ENCODE measurements around the gene NINL. TPM values are rescaled to one million over a fixed set of nuclear protein-coding genes. Genes with fewer than 3 reads are reported as not detected.
"Not testable (repeated sequence)": the region's sequence is repeated elsewhere in the genome, so short reads cannot be mapped to it uniquely, and the experiment has no call there.

NINL gene
- total and polyA plus RNA-seq, 4 experiments from 2014 or later = 0.36 to 4.0 (median 3.4) TPM; not detected in 1

DNA sequence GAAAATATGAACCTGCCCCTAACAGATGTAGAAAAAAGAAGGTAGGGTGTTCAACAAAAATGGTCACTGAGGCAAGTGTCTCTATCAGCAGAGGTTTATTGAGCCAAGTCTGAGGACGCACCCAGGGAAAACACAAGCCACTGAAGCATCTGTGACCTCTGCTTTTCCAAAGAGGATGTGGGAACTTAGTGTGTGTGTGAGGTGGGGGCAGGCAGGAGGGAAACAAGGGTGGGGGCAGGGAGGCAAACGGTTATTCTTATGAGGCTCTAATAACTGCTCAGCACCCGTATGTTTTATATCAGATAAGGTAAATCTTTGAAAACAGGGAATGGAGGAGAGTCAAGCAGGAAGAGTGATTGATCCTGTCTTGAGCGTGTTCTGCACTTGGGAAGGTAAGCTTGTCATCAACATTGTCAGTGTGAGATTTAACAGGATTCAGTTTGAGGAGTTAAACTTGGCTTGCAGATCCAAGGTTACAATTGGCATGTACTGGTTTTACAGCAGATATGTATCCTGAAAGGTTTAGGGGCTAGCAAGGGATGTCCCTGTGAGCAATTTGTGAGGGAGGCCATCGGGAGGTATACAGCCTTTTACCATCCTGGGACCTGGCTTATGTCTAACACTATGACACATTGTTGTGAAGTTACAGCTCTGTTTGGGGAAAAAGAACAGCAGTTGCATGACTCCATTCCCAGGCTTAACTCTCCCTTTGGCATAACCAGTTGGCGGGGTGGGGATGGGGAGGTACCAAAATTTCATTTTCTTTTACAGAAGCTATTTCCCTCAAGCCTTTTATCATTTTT is 33.7 kb downstream of the NINL start:
- CTCF ChIA-PET (ENCODE audit: partially characterized antibody) = no interaction called here
- Mint-ChIP-seq H3K4me3 (no peak overlapping the region), H3K9me3 (no peaks in the 10 kb centered on the region), H3K36me3 (no peaks in the 10 kb centered on the region), H3K27me3 (peaks cover 0 to 2% of the 10 kb centered on the region in 2 donors), H3K4me1 (no peaks in the 10 kb centered on the region), H3K27ac (no peak overlapping the region)
- H3K27me3 ChIP-seq (ENCODE audit: insufficient read depth, low read length) = no peaks in the 10 kb centered on the region
- intact Hi-C loops (cut with micrococcal nuclease) = no loop called here
- H3K36me3 ChIP-seq (ENCODE audit: insufficient read depth, low read length) = no peaks in the 10 kb centered on the region
- DNase-seq = no peak
- H3K9me3 ChIP-seq (ENCODE audit: control insufficient read depth in 1 of 2, low read length in 2 of 2) = no peaks in the 10 kb centered on the region
- POLR2A ChIA-PET (ENCODE audit: partially characterized antibody) = no interaction called here
- no peak overlapping the region for H3K4me3 ChIP-seq (ENCODE audit: low read length in 2 of 2)
- H3K4me1 ChIP-seq (ENCODE audit: insufficient read depth, low read length) = no peaks in the 10 kb centered on the region
- H3K27ac ChIP-seq (ENCODE audit: low read depth, low read length) = no peak overlapping the region

DNA sequence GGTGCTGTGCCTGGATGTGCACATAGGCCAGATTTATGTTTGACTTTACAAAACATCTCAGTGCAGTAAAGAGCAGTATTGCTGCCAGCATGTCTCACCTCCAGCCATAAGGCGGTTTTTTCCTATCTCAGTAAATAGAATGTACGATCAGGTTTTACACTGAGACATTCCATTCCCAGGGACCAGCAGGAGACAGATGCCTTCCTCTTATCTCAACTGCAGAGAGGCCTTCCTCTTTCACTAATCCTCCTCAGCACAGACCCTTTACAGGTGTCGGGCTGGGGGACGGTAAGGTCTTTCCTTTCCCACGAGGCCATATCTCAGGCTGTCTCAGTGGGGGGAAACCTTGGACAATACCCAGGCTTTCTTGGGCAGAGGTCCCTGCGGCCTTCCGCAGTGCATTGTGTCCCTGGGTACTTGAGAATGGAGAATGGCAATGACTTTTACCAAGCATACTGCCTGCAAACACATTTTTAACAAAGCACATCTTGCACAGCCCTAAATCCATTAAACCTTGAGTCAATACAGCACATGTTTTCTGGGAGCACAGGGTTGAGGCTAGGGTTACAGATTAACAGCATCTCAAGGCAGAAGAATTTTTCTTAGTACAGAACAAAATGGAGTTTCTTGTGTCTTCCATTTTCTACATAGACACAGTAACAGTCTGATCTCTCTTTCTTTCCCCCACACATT is 34.5 kb downstream of the NINL start:
- H3K27me3 ChIP-seq (ENCODE audit: insufficient read depth, low read length); POLR2A ChIA-PET (ENCODE audit: partially characterized antibody); H3K4me3 Mint-ChIP-seq; H3K4me3 ChIP-seq (ENCODE audit: low read length in 2 of 2); CTCF ChIA-PET (ENCODE audit: partially characterized antibody); H3K4me1 Mint-ChIP-seq; H3K4me1 ChIP-seq (ENCODE audit: insufficient read depth, low read length); H3K27ac ChIP-seq (ENCODE audit: low read depth, low read length); H3K27ac Mint-ChIP-seq; H3K36me3 Mint-ChIP-seq; intact Hi-C loops (cut with micrococcal nuclease); H3K9me3 ChIP-seq (ENCODE audit: control insufficient read depth in 1 of 2, low read length in 2 of 2); DNase-seq; H3K36me3 ChIP-seq (ENCODE audit: insufficient read depth, low read length); H3K27me3 Mint-ChIP-seq; H3K9me3 Mint-ChIP-seq: not testable (repeated sequence)

DNA sequence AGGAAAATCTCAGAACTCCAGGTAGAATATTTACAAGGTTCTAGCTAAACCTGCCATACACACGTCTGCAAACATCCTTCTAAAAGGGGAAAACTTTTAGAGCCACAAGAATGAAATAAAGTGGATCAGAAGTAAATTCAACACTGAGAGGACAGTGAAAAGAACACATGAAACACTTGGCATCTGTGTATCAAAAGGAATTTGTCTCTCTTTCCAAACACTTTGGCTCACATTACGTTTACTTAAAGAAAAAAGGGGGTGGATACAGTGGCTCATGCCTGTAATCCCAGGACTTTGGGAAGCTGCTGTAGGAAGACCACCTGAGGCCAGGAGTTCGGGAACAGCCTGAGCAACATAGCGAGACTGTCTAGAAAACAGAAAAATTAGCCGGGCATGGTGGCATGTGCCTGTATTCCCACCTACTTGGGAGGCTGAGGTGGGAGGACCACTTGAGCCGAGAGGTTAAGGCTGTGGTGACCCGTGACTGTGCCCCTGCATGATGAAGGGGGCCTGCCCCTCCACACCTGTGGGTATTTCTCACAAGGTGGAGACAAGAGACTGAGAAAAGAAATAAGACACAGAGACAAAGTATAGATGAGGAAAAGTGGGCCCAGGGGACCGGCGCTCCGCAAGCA is 35.4 kb downstream of the NINL start:
- ChIA-PET POLR2A (ENCODE audit: partially characterized antibody) (no interaction called here), CTCF (ENCODE audit: partially characterized antibody) (no interaction called here)
- H3K4me1 ChIP-seq (ENCODE audit: insufficient read depth, low read length) = no peaks in the 10 kb centered on the region
- no peaks in the 10 kb centered on the region for H3K4me1 Mint-ChIP-seq
- H3K9me3 Mint-ChIP-seq = no peaks in the 10 kb centered on the region
- H3K27ac Mint-ChIP-seq = peak overlapping the region in 1 of 7 donors; percentile 10
- DNase-seq = no peak
- no peaks in the 10 kb centered on the region for H3K36me3 ChIP-seq (ENCODE audit: insufficient read depth, low read length)
- H3K4me3 ChIP-seq (ENCODE audit: low read length in 2 of 2) = no peak overlapping the region
- no peaks in the 10 kb centered on the region for H3K9me3 ChIP-seq (ENCODE audit: control insufficient read depth in 1 of 2, low read length in 2 of 2)
- no peak overlapping the region for H3K27ac ChIP-seq (ENCODE audit: low read depth, low read length)
- intact Hi-C loops (cut with micrococcal nuclease) = no loop called here
- H3K27me3 Mint-ChIP-seq = peaks cover 0 to 2% of the 10 kb centered on the region in 2 donors
- H3K4me3 Mint-ChIP-seq = no peak overlapping the region
- no peaks in the 10 kb centered on the region for H3K36me3 Mint-ChIP-seq
- no peaks in the 10 kb centered on the region for H3K27me3 ChIP-seq (ENCODE audit: insufficient read depth, low read length)

DNA sequence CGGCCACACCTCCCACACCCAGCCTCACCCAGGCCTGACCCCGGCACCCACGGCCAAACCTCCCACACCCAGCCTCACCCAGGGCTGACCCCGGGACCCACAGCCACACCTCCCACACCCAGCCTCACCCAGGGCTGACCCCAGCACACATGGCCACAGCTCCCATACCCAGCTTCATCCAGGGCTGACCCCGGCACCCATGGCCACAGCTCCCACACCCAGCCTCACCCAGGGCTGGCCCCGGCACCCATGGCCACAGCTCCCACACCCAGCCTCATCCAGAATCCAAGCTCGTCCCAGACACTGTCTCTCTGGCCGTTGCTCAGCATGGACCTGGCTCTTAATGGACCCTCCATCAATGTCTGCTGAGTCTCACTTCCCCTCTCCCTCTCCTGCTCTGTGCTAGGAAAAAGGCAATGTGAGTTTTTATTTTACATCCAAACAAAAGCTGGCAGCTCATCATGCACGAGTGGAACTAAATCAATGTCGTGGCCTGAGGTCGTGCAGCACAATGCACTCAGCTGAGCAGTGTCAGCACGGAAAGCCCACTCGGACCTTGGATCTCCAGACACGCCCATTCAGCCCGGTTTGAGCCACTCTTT is 36.1 kb downstream of the NINL start:
- CTCF ChIA-PET (ENCODE audit: partially characterized antibody) = no interaction called here
- no peaks in the 10 kb centered on the region for H3K27me3 ChIP-seq (ENCODE audit: insufficient read depth, low read length)
- H3K4me3 Mint-ChIP-seq = peak overlapping the region in 1 of 8 donors; percentile 37
- H3K4me3 ChIP-seq (ENCODE audit: low read length in 2 of 2) = no peak overlapping the region
- H3K27ac Mint-ChIP-seq = no peak overlapping the region
- peaks cover 0 to 2% of the 10 kb centered on the region in 2 donors for H3K27me3 Mint-ChIP-seq
- intact Hi-C loops (cut with micrococcal nuclease) = no loop called here
- no peak for DNase-seq
- no peaks in the 10 kb centered on the region for H3K36me3 Mint-ChIP-seq
- no peaks in the 10 kb centered on the region for H3K4me1 Mint-ChIP-seq
- H3K27ac ChIP-seq (ENCODE audit: low read depth, low read length) = no peak overlapping the region
- no peaks in the 10 kb centered on the region for H3K9me3 Mint-ChIP-seq
- H3K4me1 ChIP-seq (ENCODE audit: insufficient read depth, low read length) = no peaks in the 10 kb centered on the region
- POLR2A ChIA-PET (ENCODE audit: partially characterized antibody) = interaction anchor here (0.5 kb wide), 1 partner anchor 122 kb away, joined by 4 read pairs; no protein-coding TSS in a partner anchor
- H3K36me3 ChIP-seq (ENCODE audit: insufficient read depth, low read length) = no peaks in the 10 kb centered on the region
- no peaks in the 10 kb centered on the region for H3K9me3 ChIP-seq (ENCODE audit: control insufficient read depth in 1 of 2, low read length in 2 of 2)

DNA sequence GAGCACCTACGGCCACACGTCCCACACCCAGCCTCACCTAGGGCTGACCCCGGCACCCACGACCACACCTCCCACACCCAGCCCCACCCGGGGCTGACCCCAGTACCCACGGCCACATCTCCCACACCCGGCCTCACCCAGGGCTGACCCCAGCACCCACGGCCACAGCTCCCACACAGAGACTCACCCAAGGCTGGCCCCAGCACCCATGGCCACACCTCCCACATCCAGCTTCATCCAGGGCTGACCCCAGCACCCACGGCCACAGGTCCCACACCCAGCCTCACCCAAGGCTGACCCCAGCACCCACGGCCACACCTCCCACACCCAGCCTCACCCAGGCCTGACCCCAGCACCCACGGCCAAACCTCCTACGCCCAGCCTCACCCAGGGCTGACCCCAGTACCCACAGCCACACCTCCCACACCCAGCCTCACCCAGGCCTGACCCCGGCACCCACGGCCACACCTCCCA is 36.7 kb downstream of the NINL start:
- Mint-ChIP-seq H3K4me3 (no peak overlapping the region), H3K36me3 (no peaks in the 10 kb centered on the region), H3K9me3 (no peaks in the 10 kb centered on the region), H3K4me1 (no peaks in the 10 kb centered on the region), H3K27ac (no peak overlapping the region), H3K27me3 (peaks cover 0 to 2% of the 10 kb centered on the region in 2 donors)
- Histone ChIP-seq H3K4me3 (ENCODE audit: low read length in 2 of 2) (no peak overlapping the region), H3K27ac (ENCODE audit: low read depth, low read length) (no peak overlapping the region), H3K9me3 (ENCODE audit: control insufficient read depth in 1 of 2, low read length in 2 of 2) (no peaks in the 10 kb centered on the region), H3K4me1 (ENCODE audit: insufficient read depth, low read length) (no peaks in the 10 kb centered on the region), H3K36me3 (ENCODE audit: insufficient read depth, low read length) (no peaks in the 10 kb centered on the region), H3K27me3 (ENCODE audit: insufficient read depth, low read length) (no peaks in the 10 kb centered on the region)
- intact Hi-C loops (cut with micrococcal nuclease) = no loop called here
- DNase-seq = no peak
- ChIA-PET CTCF (ENCODE audit: partially characterized antibody) (no interaction called here), POLR2A (ENCODE audit: partially characterized antibody) (interaction anchor here (0.5 kb wide), 1 partner anchor 123 kb away, joined by 4 read pairs; no protein-coding TSS in a partner anchor)

DNA sequence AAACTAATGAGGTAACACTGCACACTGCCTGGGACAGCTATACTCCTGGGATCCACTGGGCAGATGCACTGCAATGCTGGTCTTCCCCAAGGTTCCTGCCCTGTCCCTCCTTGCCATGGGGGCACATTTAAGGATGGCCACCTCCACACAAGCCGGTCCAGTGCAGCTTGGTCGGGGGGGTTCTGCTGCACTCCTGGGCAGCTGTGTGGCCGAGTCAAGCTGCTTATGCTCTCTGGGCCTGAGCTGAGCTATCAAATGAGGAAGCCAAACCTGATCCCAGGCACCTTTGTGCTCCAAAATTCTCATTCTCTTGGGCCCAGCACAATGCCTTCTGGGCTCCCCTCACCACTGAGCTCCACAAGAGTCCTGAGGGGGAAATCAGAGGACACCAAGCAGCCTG is 37.3 kb downstream of the NINL start:
- Mint-ChIP-seq H3K27me3 (peaks cover 0 to 2% of the 10 kb centered on the region in 2 donors), H3K36me3 (no peaks in the 10 kb centered on the region), H3K27ac (no peak overlapping the region), H3K4me1 (no peaks in the 10 kb centered on the region), H3K4me3 (no peak overlapping the region), H3K9me3 (no peaks in the 10 kb centered on the region)
- H3K4me1 ChIP-seq (ENCODE audit: insufficient read depth, low read length) = no peaks in the 10 kb centered on the region
- H3K36me3 ChIP-seq (ENCODE audit: insufficient read depth, low read length) = no peaks in the 10 kb centered on the region
- POLR2A ChIA-PET (ENCODE audit: partially characterized antibody) = no interaction called here
- no peak overlapping the region for H3K27ac ChIP-seq (ENCODE audit: low read depth, low read length)
- intact Hi-C loops (cut with micrococcal nuclease) = no loop called here
- CTCF ChIA-PET (ENCODE audit: partially characterized antibody) = no interaction called here
- no peaks in the 10 kb centered on the region for H3K27me3 ChIP-seq (ENCODE audit: insufficient read depth, low read length)
- H3K4me3 ChIP-seq (ENCODE audit: low read length in 2 of 2) = no peak overlapping the region
- H3K9me3 ChIP-seq (ENCODE audit: control insufficient read depth in 1 of 2, low read length in 2 of 2) = no peaks in the 10 kb centered on the region
- no peak for DNase-seq

DNA sequence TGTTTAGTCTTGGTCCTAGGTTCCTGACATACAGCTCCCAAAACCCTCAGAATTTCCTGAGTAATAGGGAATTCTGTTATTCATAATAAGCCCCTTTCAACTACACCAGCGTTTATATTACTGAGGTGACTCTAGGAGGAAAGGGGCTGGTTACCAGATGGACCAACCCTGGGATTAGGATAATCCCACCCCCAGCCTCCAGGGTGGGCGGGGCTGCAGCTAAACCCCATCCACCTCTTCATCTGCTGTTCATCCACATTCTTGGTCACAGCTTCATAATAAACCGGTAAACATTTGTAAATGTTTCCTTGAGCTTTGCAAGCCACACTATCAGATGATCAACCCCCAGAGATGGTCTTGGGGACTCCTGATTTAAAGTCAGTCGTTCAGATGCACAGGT is 38.3 kb downstream of the NINL start:
- CTCF ChIA-PET (ENCODE audit: partially characterized antibody) = no interaction called here

More for the DNA sequence above, 38.3 kb downstream of the NINL start:
- Mint-ChIP-seq H3K4me1 (no peaks in the 10 kb centered on the region), H3K9me3 (no peaks in the 10 kb centered on the region), H3K4me3 (no peak overlapping the region), H3K36me3 (no peaks in the 10 kb centered on the region), H3K27ac (no peak overlapping the region), H3K27me3 (peaks cover 0 to 2% of the 10 kb centered on the region in 2 donors)
- H3K27ac ChIP-seq (ENCODE audit: low read depth, low read length) = no peak overlapping the region
- no peaks in the 10 kb centered on the region for H3K4me1 ChIP-seq (ENCODE audit: insufficient read depth, low read length)
- intact Hi-C loops (cut with micrococcal nuclease) = no loop called here
- DNase-seq = no peak
- no peaks in the 10 kb centered on the region for H3K9me3 ChIP-seq (ENCODE audit: control insufficient read depth in 1 of 2, low read length in 2 of 2)
- H3K27me3 ChIP-seq (ENCODE audit: insufficient read depth, low read length) = no peaks in the 10 kb centered on the region
- H3K4me3 ChIP-seq (ENCODE audit: low read length in 2 of 2) = no peak overlapping the region
- POLR2A ChIA-PET (ENCODE audit: partially characterized antibody) = no interaction called here
- no peaks in the 10 kb centered on the region for H3K36me3 ChIP-seq (ENCODE audit: insufficient read depth, low read length)
